Thyroid gland (tissue), 4 donors: Measurements from ENCODE around the gene SYS1. TPM values are rescaled to one million over a fixed set of nuclear protein-coding genes. Genes with fewer than 3 reads are reported as not detected.

Source experiments
- DNase-seq, 2 donors: peaks; one replicate each; pipeline ENCODE4 v3.0.0-alpha.2; 2019
- H3K27ac ChIP-seq, 3 donors: fragments of 200-600 bp; sonication (generic); 1 replicate in 2 of 3; 2 replicates in 1 of 3; pipeline ENCODE4 v1.5.1; 2016 to 2019; ENCODE audit warnings: mild to moderate bottlenecking in 1 of 3, moderate library complexity in 1 of 3
- H3K27me3 ChIP-seq: fragments of 200-600 bp; sonication (generic); one replicate; pipeline ENCODE4 v1.5.1; 2019
- H3K36me3 ChIP-seq, 2 donors: fragments of 200-600 bp; sonication (generic); one replicate each; pipeline ENCODE4 v1.5.1; 2016 to 2019
- H3K4me1 ChIP-seq, 2 donors: fragments of 200-600 bp; sonication (generic); one replicate each; pipeline ENCODE4 v1.5.1; 2017 to 2019
- H3K4me3 ChIP-seq, 3 donors: fragments of 200-600 bp; sonication (generic); replicated peaks in 1 of 3; 1 replicate in 2 of 3; 2 replicates in 1 of 3; pipeline ENCODE4 v1.5.1; 2016; ENCODE audit warnings: mild to moderate bottlenecking in 1 of 3
- H3K9me3 ChIP-seq: fragments of 200-600 bp; sonication (generic); one replicate; pipeline ENCODE4 v1.5.1; 2017
- POLR2A ChIP-seq, 2 donors: fragments of 450-650 bp; IDR thresholded peaks; one replicate each; pipeline ENCODE4 v1.6.1; 2017; ENCODE audit warnings: antibody characterized with exemption in 2 of 2, mild to moderate bottlenecking in 2 of 2, moderate library complexity in 1 of 2
- WGBS, 2 donors: methylation state at CpG; one replicate each; pipeline ENCODE4 v1.1.5; 2017; 5-methylcytosine and 5-hydroxymethylcytosine counted together
- intact Hi-C: fragments of 100-400 bp; cut with DNase I; formaldehyde crosslinking; loops from one replicate; pipeline ENCODE4 v1.15.1; 2023
- total RNA-seq, 4 donors: library from RNA; depleted of rRNA; stranded (reverse); fragments of >200 nt; gene quantifications; one replicate each; pipeline ENCODE4 v1.2.3, GENCODE V29; 2016
- TF ChIP-seq, protein P1 (sequence below), 6 experiments: fragments of 200-600 bp in 3 of 6; fragments of 450-650 bp in 3 of 6; sonication (generic) in 3 of 6; IDR thresholded peaks; one replicate each; pipeline ENCODE4 v1.5.1; 2016 to 2019; ENCODE audit warnings: antibody characterized with exemption in 6 of 6, mild to moderate bottlenecking in 2 of 6, inconsistent platforms in 1 of 6, moderate library complexity in 1 of 6

SYS1 gene
- total RNA-seq, 4 donors from 2014 or later: 52.7 to 86.1 (median 76.6) TPM

DNA sequence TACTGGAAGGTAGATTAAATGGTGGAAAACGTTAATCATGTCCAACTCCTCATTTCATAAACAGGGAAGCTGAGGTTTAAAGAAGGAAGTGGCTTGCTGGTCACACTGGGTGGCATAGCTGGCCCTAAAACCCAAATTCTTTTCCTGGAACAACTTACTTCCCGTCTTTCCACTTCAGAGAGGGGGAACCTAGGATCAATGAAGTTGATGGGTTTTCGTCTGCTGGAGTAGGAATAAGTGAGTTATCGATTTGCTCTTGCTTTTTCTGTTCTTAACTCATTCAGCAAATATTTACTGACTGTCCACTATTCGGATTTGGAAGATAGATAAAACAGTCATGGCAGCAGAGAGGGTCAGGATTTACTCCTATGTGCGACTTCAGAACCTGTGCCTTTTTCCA is 1.2 kb upstream of the SYS1 start:
- 85% methylated on average over 6 of the region's 6 CpGs for WGBS, 2 donors
- TF ChIP-seq, protein P1, sequence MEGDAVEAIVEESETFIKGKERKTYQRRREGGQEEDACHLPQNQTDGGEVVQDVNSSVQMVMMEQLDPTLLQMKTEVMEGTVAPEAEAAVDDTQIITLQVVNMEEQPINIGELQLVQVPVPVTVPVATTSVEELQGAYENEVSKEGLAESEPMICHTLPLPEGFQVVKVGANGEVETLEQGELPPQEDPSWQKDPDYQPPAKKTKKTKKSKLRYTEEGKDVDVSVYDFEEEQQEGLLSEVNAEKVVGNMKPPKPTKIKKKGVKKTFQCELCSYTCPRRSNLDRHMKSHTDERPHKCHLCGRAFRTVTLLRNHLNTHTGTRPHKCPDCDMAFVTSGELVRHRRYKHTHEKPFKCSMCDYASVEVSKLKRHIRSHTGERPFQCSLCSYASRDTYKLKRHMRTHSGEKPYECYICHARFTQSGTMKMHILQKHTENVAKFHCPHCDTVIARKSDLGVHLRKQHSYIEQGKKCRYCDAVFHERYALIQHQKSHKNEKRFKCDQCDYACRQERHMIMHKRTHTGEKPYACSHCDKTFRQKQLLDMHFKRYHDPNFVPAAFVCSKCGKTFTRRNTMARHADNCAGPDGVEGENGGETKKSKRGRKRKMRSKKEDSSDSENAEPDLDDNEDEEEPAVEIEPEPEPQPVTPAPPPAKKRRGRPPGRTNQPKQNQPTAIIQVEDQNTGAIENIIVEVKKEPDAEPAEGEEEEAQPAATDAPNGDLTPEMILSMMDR (IDR thresholded peaks at IDR 0.05): no peak
- TF ChIP-seq POLR2A (IDR thresholded peaks at IDR 0.05): no peak
- H3K27ac ChIP-seq: no peak overlapping the region

GRCh38 chr20:45363611-45364492 is 896 bp downstream of the SYS1 start:
- H3K9me3 ChIP-seq: no peaks in the 10 kb centered on the region
- intact Hi-C loops: no loop called here
- TF ChIP-seq, protein P1 (IDR thresholded peaks at IDR 0.05): no peak
- TF ChIP-seq POLR2A (IDR thresholded peaks at IDR 0.05): no peak
- no peak for DNase-seq
- H3K4me1 ChIP-seq: peaks cover 13 to 25% of the 10 kb centered on the region in 2 donors
- H3K4me3 ChIP-seq: peak overlapping the region; percentile 37 to 55 (median 46)
- peaks cover 23 to 27% of the 10 kb centered on the region in 2 donors for H3K36me3 ChIP-seq
- H3K27ac ChIP-seq: peak overlapping the region in 2 of 3 donors; percentile 89
- H3K27me3 ChIP-seq: no peaks in the 10 kb centered on the region
- 40 to 43% methylated on average over 10 to 12 of the region's 23 CpGs for WGBS, 2 donors

More for the DNA sequence above, 1.2 kb upstream of the SYS1 start:
- DNase-seq: no peak
- no peak overlapping the region for H3K4me3 ChIP-seq
- H3K36me3 ChIP-seq: peaks cover 12 to 15% of the 10 kb centered on the region in 2 donors
- H3K4me1 ChIP-seq: peaks cover 25 to 42% of the 10 kb centered on the region in 2 donors
- no peaks in the 10 kb centered on the region for H3K27me3 ChIP-seq
- intact Hi-C loops: no loop called here
- no peaks in the 10 kb centered on the region for H3K9me3 ChIP-seq

DNA sequence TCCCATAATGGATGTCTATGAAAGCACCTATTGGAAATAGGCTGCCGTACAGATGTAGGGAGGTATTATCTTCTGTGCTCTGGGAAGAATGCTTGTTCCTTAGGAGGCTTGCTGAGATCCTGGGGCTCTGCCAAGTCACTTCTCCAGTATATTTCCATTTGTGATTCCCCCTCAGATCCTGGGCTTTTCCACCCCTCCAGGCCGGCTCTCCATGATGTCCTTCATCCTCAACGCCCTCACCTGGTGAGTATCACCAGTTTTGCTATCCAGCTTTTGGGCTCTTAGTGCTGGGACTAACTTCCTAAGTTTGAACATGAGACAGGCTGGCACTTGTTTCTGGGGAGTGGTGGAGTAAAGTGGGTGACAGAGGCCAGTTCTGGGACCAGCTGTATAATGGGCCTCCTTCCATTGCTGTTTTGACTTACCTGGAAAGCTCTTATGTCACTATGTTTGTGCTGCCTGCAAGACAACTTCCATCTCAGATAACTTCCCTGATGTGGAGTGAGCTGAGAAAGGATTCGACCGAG is 2.6 kb downstream of the SYS1 start:
- DNase-seq: no peak
- peaks cover 23 to 27% of the 10 kb centered on the region in 2 donors for H3K36me3 ChIP-seq

GRCh38 chr20:45366192-45366591 is 3.2 kb downstream of the SYS1 start:
- Histone ChIP-seq H3K27me3 (no peaks in the 10 kb centered on the region), H3K4me1 (peaks cover 12 to 13% of the 10 kb centered on the region in 2 donors), H3K9me3 (no peaks in the 10 kb centered on the region), H3K27ac (no peak overlapping the region), H3K4me3 (no peak overlapping the region), H3K36me3 (peaks cover 23 to 27% of the 10 kb centered on the region in 2 donors)
- TF ChIP-seq, protein P1 (IDR thresholded peaks at IDR 0.05): no peak
- TF ChIP-seq POLR2A (IDR thresholded peaks at IDR 0.05): no peak
- intact Hi-C loops: no loop called here
- no peak for DNase-seq
- 83% methylated on average over 1 of the region's 1 CpG for WGBS, 2 donors

More for the DNA sequence above, 2.6 kb downstream of the SYS1 start:
- H3K27ac ChIP-seq: no peak overlapping the region
- H3K4me1 ChIP-seq: peaks cover 12 to 13% of the 10 kb centered on the region in 2 donors
- 91 to 98% methylated on average over 5 of the region's 5 CpGs for WGBS, 2 donors
- intact Hi-C loops: no loop called here
- no peaks in the 10 kb centered on the region for H3K9me3 ChIP-seq
- no peaks in the 10 kb centered on the region for H3K27me3 ChIP-seq
- no peak overlapping the region for H3K4me3 ChIP-seq
- TF ChIP-seq, protein P1 (IDR thresholded peaks at IDR 0.05): no peak

- Histone ChIP-seq H3K36me3 (peaks cover 23 to 27% of the 10 kb centered on the region in 2 donors), H3K9me3 (no peaks in the 10 kb centered on the region), H3K27ac (no peak overlapping the region), H3K4me3 (no peak overlapping the region), H3K4me1 (peaks cover 12 to 13% of the 10 kb centered on the region in 2 donors), H3K27me3 (no peaks in the 10 kb centered on the region)
- intact Hi-C loops: no loop called here
- DNase-seq: no peak
- 89 to 95% methylated on average over 10 to 11 of the region's 11 CpGs for WGBS, 2 donors
- no peak for TF ChIP-seq POLR2A (IDR thresholded peaks at IDR 0.05)
- TF ChIP-seq, protein P1 (IDR thresholded peaks at IDR 0.05): no peak
Measured at GRCh38 chr20:45366631-45367030, 3.7 kb downstream of the SYS1 start.
